Left ventricle myocardium superior (tissue), 1 donor: ENCODE measurements around the gene SUSD4. TPM values are rescaled to one million over a fixed set of nuclear protein-coding genes. Genes with fewer than 3 reads are reported as not detected.

ENCODE experiments used
- ATAC-seq: fragments of 200-7000 bp; cut with Tn5 transposase; one replicate; pipeline ENCODE4 v1.9.1; 2020; ENCODE audit warnings: mild to moderate bottlenecking, moderate library complexity
- DNase-seq: peaks from one replicate; pipeline ENCODE4 v3.0.0-alpha.2; 2020
- intact Hi-C: fragments of 100-400 bp; cut with micrococcal nuclease; formaldehyde crosslinking; loops from one replicate; pipeline ENCODE4 v1.11.0; 2022
- total RNA-seq: library from RNA; stranded (reverse); fragmentation: NEBNext Ultra II Directional; extraction: Animal tissue kit (Norgen Biotek cat#: 25700); gene quantifications from one replicate; pipeline ENCODE4 v1.2.1, GENCODE V29; 2021
- donor health status: DM: no; HTN: yes; CAD: no; lungs with severe emphysema.

Gene SUSD4
- total RNA-seq, 1 donor from 2014 or later: 8.2 TPM

DNA sequence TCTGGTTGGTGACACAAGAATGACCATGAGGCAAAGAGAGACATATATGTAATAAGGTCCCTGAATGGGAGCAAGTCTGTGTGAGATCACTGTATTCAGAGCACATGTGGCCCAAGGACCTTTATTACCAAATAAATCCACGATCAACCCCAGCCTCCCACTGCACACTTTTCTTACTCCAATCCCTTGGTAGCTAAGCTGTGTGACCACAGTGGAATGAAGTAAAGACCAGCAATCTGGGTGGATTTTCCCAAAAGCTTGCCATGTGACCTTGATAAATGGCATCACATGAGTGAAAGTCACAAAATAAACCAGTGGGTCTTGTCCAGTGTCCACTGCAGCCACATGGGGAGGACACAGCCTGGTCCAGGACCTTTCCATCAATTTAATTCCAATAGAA, 184.2 kb downstream of the SUSD4 start:
- DNase-seq (no peak), ATAC-seq (no peak)
- intact Hi-C loops: no loop called here

DNA sequence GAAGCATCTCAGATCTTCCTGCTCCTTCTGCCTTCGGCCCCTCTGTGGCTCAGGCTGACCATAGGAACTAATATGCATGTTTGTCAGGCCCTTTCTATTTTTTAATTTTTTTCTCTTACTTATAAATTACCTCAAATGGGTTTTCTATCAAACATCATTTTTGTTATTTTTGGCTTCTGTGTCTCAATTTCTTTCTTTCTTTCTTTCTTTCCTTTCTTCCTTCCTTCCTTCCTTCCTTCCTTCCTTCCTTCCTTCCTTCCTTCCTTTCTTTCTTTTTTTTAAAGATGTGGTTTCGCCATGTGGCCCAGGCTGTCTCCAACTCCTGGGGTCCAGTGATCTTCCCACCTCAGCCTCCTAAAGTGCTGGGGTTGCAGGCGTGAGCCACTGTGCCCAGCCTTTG, 184.7 kb downstream of the SUSD4 start:
- intact Hi-C loops: no loop called here

DNA sequence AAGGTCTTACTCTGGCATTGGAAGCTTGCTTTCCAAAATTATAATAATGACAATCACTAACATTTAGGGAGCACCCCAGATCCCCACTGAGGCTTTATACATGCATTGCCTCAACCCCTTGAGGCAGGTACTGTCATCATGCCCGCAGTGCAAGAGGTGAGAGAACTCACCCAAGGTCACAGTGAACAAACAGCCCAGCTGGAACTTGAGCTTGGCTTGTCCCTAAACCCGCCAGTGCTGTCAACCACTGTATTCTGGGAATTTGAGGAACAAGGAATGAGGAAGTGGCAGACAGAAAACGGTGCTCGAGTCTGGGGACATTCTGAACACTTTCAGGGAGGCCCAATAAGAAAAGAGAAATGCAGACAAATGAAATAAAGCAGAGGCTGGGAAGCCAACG, 186.3 kb downstream of the SUSD4 start:
- intact Hi-C loops: no loop called here
- DNase-seq (no peak), ATAC-seq (peak; percentile 58)

More for the DNA sequence above, 184.7 kb downstream of the SUSD4 start:
- DNase-seq: no peak
- ATAC-seq: no peak

DNA sequence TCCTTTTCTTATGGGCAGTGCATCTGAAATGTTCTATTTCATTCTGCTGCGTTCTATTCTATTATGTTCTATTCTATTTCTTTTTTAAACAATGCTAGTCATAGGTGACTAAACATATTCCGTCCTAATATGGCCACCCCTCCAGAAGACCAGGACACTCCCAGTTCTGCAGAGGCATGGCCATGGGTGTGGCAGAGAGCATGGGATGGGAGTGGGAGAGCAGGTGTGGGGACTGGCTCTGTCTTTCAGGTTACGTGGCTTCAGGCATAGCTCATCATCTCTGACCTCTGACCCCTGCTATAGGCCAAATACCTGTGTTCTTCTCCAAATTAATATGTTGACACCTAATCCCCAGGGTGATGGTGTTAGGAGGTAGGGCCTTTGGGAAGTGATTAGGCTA, 187.5 kb downstream of the SUSD4 start:
- ATAC-seq (no peak), DNase-seq (no peak)
- intact Hi-C loops: no loop called here

DNA sequence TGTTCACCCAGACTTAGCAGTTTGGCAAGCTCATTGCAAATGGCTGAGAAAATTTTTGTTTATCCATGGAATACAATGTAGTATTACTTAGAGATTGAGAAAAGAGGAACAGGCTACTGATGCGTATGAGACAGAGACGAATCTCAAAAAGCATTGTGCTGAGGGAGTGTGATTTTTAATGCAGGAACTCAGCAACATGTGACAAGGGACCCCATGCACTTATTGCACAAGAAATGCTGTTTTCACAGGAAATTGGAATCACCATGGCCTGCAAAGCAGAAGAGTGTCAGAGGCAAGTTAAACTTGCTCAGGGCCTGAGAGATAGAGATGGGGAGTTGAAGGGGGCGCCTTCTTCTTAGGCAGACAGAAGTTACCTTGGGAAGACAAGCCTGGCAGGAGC, 188.3 kb downstream of the SUSD4 start:
- intact Hi-C loops: no loop called here
- DNase-seq: no peak
- ATAC-seq: peak; percentile 67

DNA sequence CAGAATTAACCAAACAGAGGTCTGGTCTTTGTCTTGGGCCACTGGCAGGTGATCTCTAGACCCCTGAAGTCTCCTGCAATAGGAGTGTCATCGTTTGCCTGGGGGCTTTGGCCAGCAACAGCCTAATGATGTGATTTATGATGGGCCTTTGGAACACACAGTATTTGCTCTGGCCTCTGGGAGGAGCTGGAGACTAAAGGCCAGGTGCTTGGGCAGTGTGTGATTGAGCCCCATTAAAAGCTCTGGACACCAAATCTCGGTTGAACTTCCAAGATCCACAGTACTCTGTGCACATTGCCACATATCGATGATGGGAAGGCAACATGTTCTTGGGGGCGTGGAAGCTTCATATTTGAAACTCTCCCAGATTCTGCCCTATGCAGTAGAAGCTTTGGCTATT, 188.9 kb downstream of the SUSD4 start:
- DNase-seq (no peak), ATAC-seq (peak; percentile 67)
- intact Hi-C loops: no loop called here

Other genes starting within 250 kb of the SUSD4 start
- gene TLR5, start 220.9 kb downstream of the SUSD4 start, total RNA-seq: 2.5 TPM
- gene CCDC185, start 29.2 kb upstream of the SUSD4 start, total RNA-seq: not detected